ENCODE results near the gene AKAP6.

Gene AKAP6

GRCh38 chr14:32669391-32669790 is 340.3 kb downstream of the AKAP6 start:
- H3K9me3 Mint-ChIP-seq, result peaks cover 28% of the 10 kb centered on the region
- no peaks in the 10 kb centered on the region for H3K4me1 Mint-ChIP-seq
- TF ChIP-seq, protein P1, sequence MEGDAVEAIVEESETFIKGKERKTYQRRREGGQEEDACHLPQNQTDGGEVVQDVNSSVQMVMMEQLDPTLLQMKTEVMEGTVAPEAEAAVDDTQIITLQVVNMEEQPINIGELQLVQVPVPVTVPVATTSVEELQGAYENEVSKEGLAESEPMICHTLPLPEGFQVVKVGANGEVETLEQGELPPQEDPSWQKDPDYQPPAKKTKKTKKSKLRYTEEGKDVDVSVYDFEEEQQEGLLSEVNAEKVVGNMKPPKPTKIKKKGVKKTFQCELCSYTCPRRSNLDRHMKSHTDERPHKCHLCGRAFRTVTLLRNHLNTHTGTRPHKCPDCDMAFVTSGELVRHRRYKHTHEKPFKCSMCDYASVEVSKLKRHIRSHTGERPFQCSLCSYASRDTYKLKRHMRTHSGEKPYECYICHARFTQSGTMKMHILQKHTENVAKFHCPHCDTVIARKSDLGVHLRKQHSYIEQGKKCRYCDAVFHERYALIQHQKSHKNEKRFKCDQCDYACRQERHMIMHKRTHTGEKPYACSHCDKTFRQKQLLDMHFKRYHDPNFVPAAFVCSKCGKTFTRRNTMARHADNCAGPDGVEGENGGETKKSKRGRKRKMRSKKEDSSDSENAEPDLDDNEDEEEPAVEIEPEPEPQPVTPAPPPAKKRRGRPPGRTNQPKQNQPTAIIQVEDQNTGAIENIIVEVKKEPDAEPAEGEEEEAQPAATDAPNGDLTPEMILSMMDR (IDR thresholded peaks at IDR 0.05), result no peak

GRCh38 chr14:32675433-32675832 is 346.3 kb downstream of the AKAP6 start:
- peaks cover 2% of the 10 kb centered on the region for H3K27me3 Mint-ChIP-seq (ENCODE audit: low read depth, poor library complexity)
- H3K4me3 Mint-ChIP-seq, result no peak overlapping the region
- no peak for DNase-seq
- H3K9me3 Mint-ChIP-seq, result peaks cover 23% of the 10 kb centered on the region
- H3K27ac Mint-ChIP-seq, result no peak overlapping the region
- peaks cover 8% of the 10 kb centered on the region for H3K4me1 Mint-ChIP-seq
- H3K36me3 Mint-ChIP-seq (ENCODE audit: low read depth), result peaks cover 7% of the 10 kb centered on the region
- TF ChIP-seq, protein P1 (IDR thresholded peaks at IDR 0.05), result no peak

More at GRCh38 chr14:32669391-32669790, 340.3 kb downstream of the AKAP6 start:
- H3K27me3 Mint-ChIP-seq (ENCODE audit: low read depth, poor library complexity), result no peaks in the 10 kb centered on the region
- peaks cover 7% of the 10 kb centered on the region for H3K36me3 Mint-ChIP-seq (ENCODE audit: low read depth)
- no peak overlapping the region for H3K27ac Mint-ChIP-seq
- no peak for DNase-seq
- no peak overlapping the region for H3K4me3 Mint-ChIP-seq

- DNase-seq, result no peak
- H3K4me1 Mint-ChIP-seq, result peaks cover 16% of the 10 kb centered on the region
- H3K4me3 Mint-ChIP-seq, result no peak overlapping the region
- no peaks in the 10 kb centered on the region for H3K36me3 Mint-ChIP-seq (ENCODE audit: low read depth)
- peaks cover 11% of the 10 kb centered on the region for H3K9me3 Mint-ChIP-seq
- TF ChIP-seq, protein P1 (IDR thresholded peaks at IDR 0.05), result no peak
- peaks cover 2% of the 10 kb centered on the region for H3K27me3 Mint-ChIP-seq (ENCODE audit: low read depth, poor library complexity)
- no peak overlapping the region for H3K27ac Mint-ChIP-seq
Measured at GRCh38 chr14:32677129-32677780, 348.2 kb downstream of the AKAP6 start.

- DNase-seq, result no peak
- Mint-ChIP-seq H3K27ac (no peak overlapping the region), H3K27me3 (ENCODE audit: low read depth, poor library complexity) (peaks cover 5% of the 10 kb centered on the region), H3K4me1 (peaks cover 20% of the 10 kb centered on the region), H3K9me3 (peaks cover 2% of the 10 kb centered on the region), H3K36me3 (ENCODE audit: low read depth) (no peaks in the 10 kb centered on the region), H3K4me3 (no peak overlapping the region)
- TF ChIP-seq, protein P1 (IDR thresholded peaks at IDR 0.05), result no peak
Measured at GRCh38 chr14:32678088-32678487, 349.0 kb downstream of the AKAP6 start.

- H3K36me3 Mint-ChIP-seq (ENCODE audit: low read depth), result no peaks in the 10 kb centered on the region
- H3K27me3 Mint-ChIP-seq (ENCODE audit: low read depth, poor library complexity), result peaks cover 5% of the 10 kb centered on the region
- H3K9me3 Mint-ChIP-seq, result no peaks in the 10 kb centered on the region
- no peak overlapping the region for H3K4me3 Mint-ChIP-seq
- TF ChIP-seq, protein P1 (IDR thresholded peaks at IDR 0.05), result no peak
- peaks cover 24% of the 10 kb centered on the region for H3K4me1 Mint-ChIP-seq
- DNase-seq, result no peak
- H3K27ac Mint-ChIP-seq, result no peak overlapping the region
Measured at GRCh38 chr14:32679927-32680612, 351.0 kb downstream of the AKAP6 start.
